Activated B cell treated with CpG ODN at 0.5 μM for 24 hours (primary cell): ENCODE data around the gene CDHR5. TPM values are rescaled to one million over a fixed set of nuclear protein-coding genes. Genes with fewer than 3 reads are reported as not detected.
A peak's percentile ranks its signal among the peaks of the same experiment; 100 is the strongest.

ENCODE experiments used
- ATAC-seq: fragments of 200-7000 bp; cut with Tn5 transposase; one replicate; pipeline ENCODE4 v1.10.0; 2021; ENCODE audit warnings: low read depth, mild to moderate bottlenecking, moderate library complexity
- CTCF ChIA-PET: fragments of 350-600 bp; sonication (Branson Sonifier 250); formaldehyde crosslinking; loops from one replicate; lab custom pipeline; 2021; ENCODE audit warnings: antibody characterized with exemption; lab: Charles Lee
- POLR2A ChIA-PET: fragments of 350-600 bp; sonication (Branson Sonifier 250); formaldehyde crosslinking; loops from one replicate; lab custom pipeline; 2021; ENCODE audit warnings: antibody characterized with exemption; lab: Charles Lee
- DNase-seq: peaks from one replicate; pipeline ENCODE4 v3.0.0; 2022
- H3K27ac Mint-ChIP-seq: one replicate; pipeline ENCODE4 v1.8.0; 2020; ENCODE audit warnings: mixed read lengths
- H3K27me3 Mint-ChIP-seq: one replicate; pipeline ENCODE4 v1.8.0; 2021; ENCODE audit warnings: mixed read lengths
- H3K36me3 Mint-ChIP-seq: one replicate; pipeline ENCODE4 v1.8.0; 2021; ENCODE audit warnings: low read depth, mixed read lengths
- H3K4me1 Mint-ChIP-seq: one replicate; pipeline ENCODE4 v1.8.0; 2021; ENCODE audit warnings: mixed read lengths
- H3K4me3 Mint-ChIP-seq: one replicate; pipeline ENCODE4 v1.8.0; 2020; ENCODE audit warnings: mild to moderate bottlenecking, mixed read lengths
- H3K9me3 Mint-ChIP-seq: one replicate; pipeline ENCODE4 v1.8.0; 2020; ENCODE audit warnings: mixed read lengths
- intact Hi-C: fragments of 100-400 bp; cut with micrococcal nuclease; formaldehyde crosslinking; loops from one replicate; pipeline ENCODE4 v1.15.1; 2024
- total RNA-seq: library from RNA; stranded (reverse); gene quantifications from 2 replicates; pipeline ENCODE4 v1.2.3, GENCODE V29; 2022
- TF ChIP-seq, protein P1 (sequence below): fragments of 200-600 bp; IDR thresholded peaks from one replicate; pipeline ENCODE4 v1.8.0; 2022; ENCODE audit warnings: antibody characterized with exemption, mild to moderate bottlenecking

The CDHR5 gene
- total RNA-seq, 1 donor from 2014 or later, result not detected

GRCh38 chr11:612961-613300 is 11.8 kb downstream of the CDHR5 start:
- H3K4me3 Mint-ChIP-seq, result no peak overlapping the region
- peaks cover 25% of the 10 kb centered on the region for H3K4me1 Mint-ChIP-seq
- DNase-seq (no peak), ATAC-seq (no peak)
- peaks cover 45% of the 10 kb centered on the region for H3K36me3 Mint-ChIP-seq
- no peak overlapping the region for H3K27ac Mint-ChIP-seq
- no peaks in the 10 kb centered on the region for H3K27me3 Mint-ChIP-seq
- intact Hi-C loops, result loop anchor here (10.0 kb wide), 1 partner anchor 1242 kb away; the partner anchor contains the start of gene LSP1
- TF ChIP-seq, protein P1, sequence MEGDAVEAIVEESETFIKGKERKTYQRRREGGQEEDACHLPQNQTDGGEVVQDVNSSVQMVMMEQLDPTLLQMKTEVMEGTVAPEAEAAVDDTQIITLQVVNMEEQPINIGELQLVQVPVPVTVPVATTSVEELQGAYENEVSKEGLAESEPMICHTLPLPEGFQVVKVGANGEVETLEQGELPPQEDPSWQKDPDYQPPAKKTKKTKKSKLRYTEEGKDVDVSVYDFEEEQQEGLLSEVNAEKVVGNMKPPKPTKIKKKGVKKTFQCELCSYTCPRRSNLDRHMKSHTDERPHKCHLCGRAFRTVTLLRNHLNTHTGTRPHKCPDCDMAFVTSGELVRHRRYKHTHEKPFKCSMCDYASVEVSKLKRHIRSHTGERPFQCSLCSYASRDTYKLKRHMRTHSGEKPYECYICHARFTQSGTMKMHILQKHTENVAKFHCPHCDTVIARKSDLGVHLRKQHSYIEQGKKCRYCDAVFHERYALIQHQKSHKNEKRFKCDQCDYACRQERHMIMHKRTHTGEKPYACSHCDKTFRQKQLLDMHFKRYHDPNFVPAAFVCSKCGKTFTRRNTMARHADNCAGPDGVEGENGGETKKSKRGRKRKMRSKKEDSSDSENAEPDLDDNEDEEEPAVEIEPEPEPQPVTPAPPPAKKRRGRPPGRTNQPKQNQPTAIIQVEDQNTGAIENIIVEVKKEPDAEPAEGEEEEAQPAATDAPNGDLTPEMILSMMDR, result no peak
- POLR2A ChIA-PET, result interaction anchor here (0.6 to 3.8 kb wide), 3 partner anchors 77 to 206 kb away, joined by 4 to 26 read pairs (median 6); partner anchors contain the start of genes DEAF1, PNPLA2 and TMEM80
- CTCF ChIA-PET, result no interaction called here
- H3K9me3 Mint-ChIP-seq, result no peaks in the 10 kb centered on the region

- Mint-ChIP-seq H3K4me1 (peaks cover 25% of the 10 kb centered on the region), H3K4me3 (peak overlapping the region; percentile 8), H3K27ac (peak overlapping the region; percentile 46), H3K9me3 (no peaks in the 10 kb centered on the region), H3K27me3 (no peaks in the 10 kb centered on the region), H3K36me3 (peaks cover 49% of the 10 kb centered on the region)
- no peak for ATAC-seq
- no peak for DNase-seq
- intact Hi-C loops, result loop anchor here (10.0 kb wide), 1 partner anchor 1242 kb away; the partner anchor contains the start of gene LSP1
- POLR2A ChIA-PET, result interaction anchor here (3.8 kb wide), 1 partner anchor 84 kb away, joined by 26 read pairs; the partner anchor contains the start of genes DEAF1 and TMEM80
- CTCF ChIA-PET, result no interaction called here
- TF ChIP-seq, protein P1, result no peak
Measured at GRCh38 chr11:612201-612960, 12.4 kb downstream of the CDHR5 start.

DNA sequence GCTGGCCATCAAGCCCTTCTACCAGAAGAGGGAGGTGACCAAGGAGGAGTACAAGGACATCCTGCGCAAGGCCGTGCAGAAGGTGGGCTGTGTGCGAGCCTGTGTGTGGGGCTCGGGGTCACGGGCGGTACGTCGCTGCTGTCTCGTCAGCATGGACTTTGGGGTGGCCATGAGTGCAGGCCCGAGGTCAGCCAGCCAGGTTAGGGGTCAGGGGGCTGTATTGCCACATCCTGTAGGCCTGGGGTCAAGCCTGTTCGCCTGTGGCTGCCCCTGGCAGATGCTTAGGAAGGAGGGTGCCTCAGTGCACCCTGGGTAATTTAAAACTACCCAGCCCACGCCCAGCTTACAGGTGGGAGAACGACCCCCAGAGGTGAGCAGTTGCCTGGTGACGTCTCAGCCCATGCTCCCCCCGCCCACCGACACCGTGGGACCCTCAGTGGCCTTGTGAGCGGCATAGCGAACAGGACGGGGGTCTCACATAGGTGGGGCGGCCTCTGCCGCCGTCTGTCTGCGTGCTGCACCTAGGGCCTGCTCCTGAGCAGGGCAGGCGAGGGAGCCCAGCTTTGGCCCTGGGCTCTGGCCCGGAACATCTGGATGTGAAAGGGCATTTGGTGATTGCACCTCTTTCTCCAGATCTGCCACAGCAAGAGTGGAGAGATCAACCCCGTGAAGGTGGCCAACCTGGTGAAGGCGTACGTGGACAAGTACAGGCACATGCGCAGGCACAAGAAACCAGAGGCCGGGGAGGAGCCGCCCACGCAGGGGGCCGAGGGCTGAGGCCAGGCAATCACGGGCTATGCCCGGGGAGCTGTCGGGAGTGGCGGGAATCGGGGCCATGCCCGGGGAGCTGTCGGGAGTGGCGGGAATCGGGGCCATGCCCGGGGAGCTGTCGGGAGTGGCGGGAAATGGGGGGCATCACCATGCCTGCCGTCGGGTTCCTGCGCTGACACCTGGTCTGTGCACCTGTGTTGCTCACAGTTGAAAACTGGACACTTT is 13.5 kb downstream of the CDHR5 start:
- intact Hi-C loops, result loop anchor here (10.0 kb wide), 1 partner anchor 1244 kb away; the partner anchor contains the start of gene LSP1
- ATAC-seq, result no peak
- Mint-ChIP-seq H3K27ac (no peak overlapping the region), H3K27me3 (no peaks in the 10 kb centered on the region), H3K36me3 (peaks cover 58% of the 10 kb centered on the region), H3K4me3 (no peak overlapping the region), H3K4me1 (peaks cover 17% of the 10 kb centered on the region), H3K9me3 (no peaks in the 10 kb centered on the region)
- no peak for DNase-seq
- POLR2A ChIA-PET, result no interaction called here
- CTCF ChIA-PET, result no interaction called here
- TF ChIP-seq, protein P1, result no peak

GRCh38 chr11:610146-610801 is 14.5 kb downstream of the CDHR5 start:
- DNase-seq (no peak), ATAC-seq (no peak)
- Mint-ChIP-seq H3K9me3 (no peaks in the 10 kb centered on the region), H3K27me3 (no peaks in the 10 kb centered on the region), H3K36me3 (peaks cover 65% of the 10 kb centered on the region), H3K4me1 (peaks cover 9% of the 10 kb centered on the region), H3K4me3 (no peak overlapping the region), H3K27ac (no peak overlapping the region)
- ChIA-PET POLR2A (no interaction called here), CTCF (interaction anchor here (0.7 kb wide), 2 partner anchors 36 to 367 kb away, joined by 3 to 4 read pairs; no protein-coding TSS in a partner anchor)
- intact Hi-C loops, result loop anchor here (10.0 kb wide), 1 partner anchor 1245 kb away; the partner anchor contains the start of gene LSP1
- TF ChIP-seq, protein P1, result no peak
